Measurements from ENCODE around the gene HOXA4. TPM values are rescaled to one million over a fixed set of nuclear protein-coding genes. Genes with fewer than 3 reads are reported as not detected.
A peak's percentile ranks its signal among the peaks of the same experiment; 100 is the strongest.

Gene HOXA4
- total and polyA plus RNA-seq, 11 donors = 0.23 to 2.6 (median 0.82) TPM; not detected in 1

DNA sequence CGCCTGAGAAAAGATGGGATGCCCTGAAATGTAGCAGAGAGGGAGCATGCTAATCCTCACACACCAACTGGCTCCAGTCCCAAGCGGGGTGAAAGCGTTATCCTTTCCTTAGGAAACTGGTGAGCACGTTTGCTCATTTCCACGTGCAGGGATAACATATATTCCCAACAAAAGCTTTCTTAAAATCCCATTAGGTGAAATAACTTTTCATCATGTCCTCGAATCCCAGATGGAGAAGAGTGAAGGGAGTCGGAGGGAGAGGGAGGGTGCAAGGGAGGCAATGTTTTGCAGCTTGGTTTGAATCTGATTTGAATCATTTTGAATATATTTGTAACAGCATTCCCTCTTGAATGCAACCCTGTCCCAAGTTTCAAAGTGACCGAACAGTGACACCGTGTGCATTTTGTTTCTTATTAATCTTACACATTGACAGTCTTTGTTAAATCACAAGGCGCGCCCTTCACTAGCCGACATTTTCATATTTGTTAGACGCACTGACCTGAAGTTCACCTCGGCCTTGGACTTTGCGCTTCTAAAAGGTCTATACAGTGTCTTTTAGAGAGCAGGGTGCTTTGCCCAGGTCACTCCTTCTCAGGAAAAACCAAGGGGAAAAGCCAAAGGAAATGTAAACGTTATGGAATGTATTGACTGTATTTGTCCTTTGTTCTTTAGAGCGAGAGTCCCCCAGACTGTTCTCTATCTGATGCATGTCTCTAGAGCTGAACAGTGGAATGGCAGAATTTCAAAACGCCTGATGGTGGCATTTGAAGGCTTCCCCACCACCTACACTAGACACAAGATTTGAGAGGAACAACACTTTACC lies 3.1 kb upstream of the HOXA4 start:
- WGBS, 4 donors = 17 to 27% (median 21%) methylated on average over 18 of the region's 18 CpGs
- ATAC-seq (no peak), DNase-seq (no peak)
- Histone ChIP-seq H3K36me3 (no peaks in the 10 kb centered on the region), H3K4me1 (peaks cover 0 to 16% (median 0%) of the 10 kb centered on the region in 12 donors), H3K4me3 (no peak overlapping the region), H3K27ac (peak overlapping the region in 1 of 12 donors; percentile 61), H3K9me3 (no peaks in the 10 kb centered on the region), H3K27me3 (peaks cover 19 to 97% (median 90%) of the 10 kb centered on the region in 9 donors)
- intact Hi-C loops (cut with DNase I) = loop anchor here in 4 of 10 donors (2.0 to 5.0 kb wide), 3 partner anchors 36 to 279 kb away; partner anchors contain the start of genes SKAP2 (in 2 of the 4) and HOXA1 (in 1 of the 4)
- no peak for TF ChIP-seq POLR2A (IDR thresholded peaks at IDR 0.05)
- TF ChIP-seq, protein P1, sequence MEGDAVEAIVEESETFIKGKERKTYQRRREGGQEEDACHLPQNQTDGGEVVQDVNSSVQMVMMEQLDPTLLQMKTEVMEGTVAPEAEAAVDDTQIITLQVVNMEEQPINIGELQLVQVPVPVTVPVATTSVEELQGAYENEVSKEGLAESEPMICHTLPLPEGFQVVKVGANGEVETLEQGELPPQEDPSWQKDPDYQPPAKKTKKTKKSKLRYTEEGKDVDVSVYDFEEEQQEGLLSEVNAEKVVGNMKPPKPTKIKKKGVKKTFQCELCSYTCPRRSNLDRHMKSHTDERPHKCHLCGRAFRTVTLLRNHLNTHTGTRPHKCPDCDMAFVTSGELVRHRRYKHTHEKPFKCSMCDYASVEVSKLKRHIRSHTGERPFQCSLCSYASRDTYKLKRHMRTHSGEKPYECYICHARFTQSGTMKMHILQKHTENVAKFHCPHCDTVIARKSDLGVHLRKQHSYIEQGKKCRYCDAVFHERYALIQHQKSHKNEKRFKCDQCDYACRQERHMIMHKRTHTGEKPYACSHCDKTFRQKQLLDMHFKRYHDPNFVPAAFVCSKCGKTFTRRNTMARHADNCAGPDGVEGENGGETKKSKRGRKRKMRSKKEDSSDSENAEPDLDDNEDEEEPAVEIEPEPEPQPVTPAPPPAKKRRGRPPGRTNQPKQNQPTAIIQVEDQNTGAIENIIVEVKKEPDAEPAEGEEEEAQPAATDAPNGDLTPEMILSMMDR (IDR thresholded peaks at IDR 0.05) = no peak

DNA sequence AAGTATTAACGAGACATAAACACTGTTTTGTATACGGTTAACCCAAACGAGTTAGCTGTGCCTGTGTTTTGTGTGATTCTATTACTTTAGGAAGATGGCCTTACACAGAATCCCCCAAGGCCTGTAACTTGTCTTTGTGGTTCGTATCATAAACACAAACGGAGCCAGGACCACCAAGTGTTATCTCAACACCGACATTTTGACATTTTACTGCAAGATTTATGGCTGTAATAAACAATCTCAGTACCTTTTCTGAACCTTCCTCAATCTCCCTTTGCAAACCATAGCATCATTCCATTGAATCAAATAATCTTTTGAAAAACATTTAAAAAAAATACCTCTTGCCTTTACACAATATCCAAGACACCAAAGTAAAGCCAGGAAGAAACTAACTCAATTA lies 2.4 kb upstream of the HOXA4 start:
- ATAC-seq (no peak), DNase-seq (no peak)
- Histone ChIP-seq H3K27me3 (peaks cover 21 to 97% (median 91%) of the 10 kb centered on the region in 9 donors), H3K4me3 (no peak overlapping the region), H3K4me1 (peaks cover 0 to 16% (median 0%) of the 10 kb centered on the region in 12 donors), H3K36me3 (no peaks in the 10 kb centered on the region), H3K9me3 (no peaks in the 10 kb centered on the region), H3K27ac (peak overlapping the region in 1 of 12 donors; percentile 61)
- 25 to 34% (median 26%) methylated on average over 6 of the region's 6 CpGs for WGBS, 4 donors
- TF ChIP-seq, protein P1 (IDR thresholded peaks at IDR 0.05) = no peak
- no peak for TF ChIP-seq POLR2A (IDR thresholded peaks at IDR 0.05)
- intact Hi-C loops (cut with DNase I) = loop anchor here in 3 of 10 donors (5.0 kb wide), 2 partner anchors 36 to 271 kb away; partner anchors contain the start of genes SKAP2 (in 2 of the 3) and HOXA1 (in 1 of the 3)

DNA sequence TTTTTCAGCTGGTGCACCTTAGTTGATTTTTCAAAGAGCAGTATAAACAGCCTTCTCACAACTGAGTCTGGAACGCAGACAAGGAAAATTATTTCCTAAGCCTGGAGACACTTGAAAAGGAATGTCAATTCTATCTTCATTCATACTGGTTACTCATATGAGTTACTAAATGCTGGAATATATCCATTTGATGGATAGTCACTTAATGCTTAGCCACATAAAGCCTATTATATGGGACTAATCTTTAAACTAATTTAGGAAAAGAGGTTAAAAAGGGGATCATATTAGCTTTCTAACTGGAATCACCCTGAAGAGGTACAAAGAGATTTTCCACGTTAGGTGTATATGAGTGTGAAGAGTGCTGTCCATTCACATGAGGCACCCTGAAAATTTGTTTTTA lies 1.7 kb upstream of the HOXA4 start:
- 24 to 50% (median 36%) methylated on average over 2 of the region's 2 CpGs for WGBS, 4 donors
- peaks cover 0 to 16% (median 0%) of the 10 kb centered on the region in 12 donors for H3K4me1 ChIP-seq
- peaks cover 21 to 97% (median 90%) of the 10 kb centered on the region in 9 donors for H3K27me3 ChIP-seq
- H3K36me3 ChIP-seq = no peaks in the 10 kb centered on the region
- no peak overlapping the region for H3K4me3 ChIP-seq
- H3K9me3 ChIP-seq = no peaks in the 10 kb centered on the region
- intact Hi-C loops (cut with DNase I) = loop anchor here in 3 of 10 donors (5.0 kb wide), 2 partner anchors 35 to 270 kb away; partner anchors contain the start of genes SKAP2 (in 2 of the 3) and HOXA1 (in 1 of the 3)
- TF ChIP-seq, protein P1 (IDR thresholded peaks at IDR 0.05) = no peak
- no peak for TF ChIP-seq POLR2A (IDR thresholded peaks at IDR 0.05)
- ATAC-seq (no peak), DNase-seq (no peak)
- no peak overlapping the region for H3K27ac ChIP-seq

GRCh38 chr7:27131390-27131819 lies 848 bp upstream of the HOXA4 start:
- WGBS, 4 donors = 16 to 29% (median 21%) methylated on average over 12 of the region's 12 CpGs
- DNase-seq (no peak), ATAC-seq (no peak)
- peaks cover 0 to 16% (median 0%) of the 10 kb centered on the region in 12 donors for H3K4me1 ChIP-seq
- H3K9me3 ChIP-seq = no peaks in the 10 kb centered on the region
- intact Hi-C loops (cut with DNase I) = loop anchor here in 3 of 10 donors (5.0 kb wide), 2 partner anchors 34 to 269 kb away; partner anchors contain the start of genes SKAP2 (in 2 of the 3) and HOXA1 (in 1 of the 3)
- TF ChIP-seq, protein P1 (IDR thresholded peaks at IDR 0.05) = no peak
- no peak for TF ChIP-seq POLR2A (IDR thresholded peaks at IDR 0.05)
- H3K27ac ChIP-seq = peak overlapping the region in 5 of 12 donors; percentile 57 to 89 (median 66)
- peaks cover 21 to 97% (median 90%) of the 10 kb centered on the region in 9 donors for H3K27me3 ChIP-seq
- peak overlapping the region in 11 of 12 donors; percentile 34 to 67 (median 55) for H3K4me3 ChIP-seq
- H3K36me3 ChIP-seq = no peaks in the 10 kb centered on the region
